ENCODE data around the gene ERBB4. TPM values are rescaled to one million over a fixed set of nuclear protein-coding genes. Genes with fewer than 3 reads are reported as not detected.

ERBB4 gene
- total RNA-seq, 4 donors from 2014 or later = 5.5 to 21.0 (median 18.3) TPM

- Histone ChIP-seq H3K4me3 (replicated peaks in 1 of 3) (no peak overlapping the region), H3K36me3 (no peaks in the 10 kb centered on the region), H3K4me1 (no peaks in the 10 kb centered on the region), H3K27me3 (no peaks in the 10 kb centered on the region), H3K9me3 (no peaks in the 10 kb centered on the region), H3K27ac (no peak overlapping the region)
- no peak for TF ChIP-seq CTCF (IDR thresholded peaks at IDR 0.05)
- no peak for TF ChIP-seq POLR2A (IDR thresholded peaks at IDR 0.05)
- 94 to 95% methylated on average over 2 of the region's 2 CpGs for WGBS, 2 donors
- intact Hi-C loops (cut with DNase I) = no loop called here
- no peak for DNase-seq
Measured at GRCh38 chr2:211617803-211618202, 920.8 kb downstream of the ERBB4 start.

- Histone ChIP-seq H3K27ac (no peak overlapping the region), H3K36me3 (no peaks in the 10 kb centered on the region), H3K27me3 (no peaks in the 10 kb centered on the region), H3K4me1 (no peaks in the 10 kb centered on the region), H3K9me3 (no peaks in the 10 kb centered on the region), H3K4me3 (replicated peaks in 1 of 3) (no peak overlapping the region)
- intact Hi-C loops (cut with DNase I) = no loop called here
- WGBS, 2 donors = 80 to 89% methylated on average over 2 of the region's 2 CpGs
- TF ChIP-seq POLR2A (IDR thresholded peaks at IDR 0.05) = no peak
- TF ChIP-seq CTCF (IDR thresholded peaks at IDR 0.05) = no peak
- DNase-seq = no peak
Measured at GRCh38 chr2:211611621-211612020, 927.0 kb downstream of the ERBB4 start.

DNA sequence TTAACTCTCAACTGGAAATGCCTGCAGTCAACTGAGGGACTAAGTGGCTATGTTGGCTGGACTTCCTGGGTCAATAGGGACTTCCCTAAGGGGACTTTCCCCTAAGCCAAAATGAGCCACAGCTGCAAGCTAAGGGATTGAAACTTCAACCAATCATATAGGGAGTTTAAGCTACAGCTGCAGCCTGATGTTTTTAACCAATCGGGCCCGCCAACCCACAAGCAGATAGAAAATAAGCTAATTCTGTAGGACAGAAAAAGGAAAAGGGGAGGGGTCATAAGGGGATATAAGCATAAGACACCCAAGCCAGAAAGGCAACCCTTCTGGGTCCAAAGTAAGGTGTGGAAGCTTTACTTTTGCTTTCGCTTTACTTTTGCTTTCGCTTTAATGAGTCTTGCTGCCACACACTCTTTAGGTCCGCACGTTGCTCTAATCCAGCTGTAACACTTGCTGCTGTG is 927.5 kb downstream of the ERBB4 start:
- TF ChIP-seq POLR2A (IDR thresholded peaks at IDR 0.05) (no peak), CTCF (IDR thresholded peaks at IDR 0.05) (no peak)
- 90 to 93% methylated on average over 6 of the region's 6 CpGs for WGBS, 2 donors
- Histone ChIP-seq H3K27ac (no peak overlapping the region), H3K27me3 (no peaks in the 10 kb centered on the region), H3K4me3 (replicated peaks in 1 of 3) (no peak overlapping the region), H3K4me1 (no peaks in the 10 kb centered on the region), H3K36me3 (no peaks in the 10 kb centered on the region), H3K9me3 (no peaks in the 10 kb centered on the region)
- intact Hi-C loops (cut with DNase I) = no loop called here
- no peak for DNase-seq

- TF ChIP-seq CTCF (IDR thresholded peaks at IDR 0.05) = no peak
- TF ChIP-seq POLR2A (IDR thresholded peaks at IDR 0.05) = no peak
- peak; percentile 3 to 48 for DNase-seq
Measured at GRCh38 chr2:211609127-211609526, 929.5 kb downstream of the ERBB4 start.

DNA sequence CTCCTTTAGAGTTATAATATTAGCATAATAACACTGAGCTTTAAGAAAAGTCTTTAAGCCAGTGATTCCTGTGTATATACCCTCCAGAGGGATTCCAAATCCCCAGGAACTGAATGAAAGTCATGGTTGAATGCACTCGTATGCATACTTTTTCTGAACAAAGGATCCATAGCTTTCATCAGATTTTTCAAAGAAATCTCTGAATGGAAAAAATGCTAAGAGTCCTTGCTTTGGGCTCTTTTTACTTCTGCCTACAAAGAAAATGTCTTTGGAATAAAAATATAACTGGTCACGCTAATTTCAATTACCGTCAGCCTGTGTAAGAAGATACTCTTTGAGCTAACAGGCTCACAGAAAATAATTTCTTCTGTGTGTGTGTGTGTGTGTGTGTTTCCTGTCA is 939.5 kb downstream of the ERBB4 start:
- WGBS, 2 donors = 74 to 90% methylated on average over 3 of the region's 3 CpGs

More at GRCh38 chr2:211609127-211609526, 929.5 kb downstream of the ERBB4 start:
- no peaks in the 10 kb centered on the region for H3K36me3 ChIP-seq
- no peak overlapping the region for H3K4me3 ChIP-seq (replicated peaks in 1 of 3)
- no peaks in the 10 kb centered on the region for H3K9me3 ChIP-seq
- H3K27ac ChIP-seq = no peak overlapping the region
- H3K4me1 ChIP-seq = no peaks in the 10 kb centered on the region
- intact Hi-C loops (cut with DNase I) = no loop called here
- H3K27me3 ChIP-seq = no peaks in the 10 kb centered on the region

More for the DNA sequence above, 939.5 kb downstream of the ERBB4 start:
- H3K4me3 ChIP-seq (replicated peaks in 1 of 3) = no peak overlapping the region
- H3K36me3 ChIP-seq = no peaks in the 10 kb centered on the region
- H3K27me3 ChIP-seq = no peaks in the 10 kb centered on the region
- no peaks in the 10 kb centered on the region for H3K4me1 ChIP-seq
- H3K9me3 ChIP-seq = no peaks in the 10 kb centered on the region
- no peak for DNase-seq
- no peak overlapping the region for H3K27ac ChIP-seq
- TF ChIP-seq CTCF (IDR thresholded peaks at IDR 0.05) (no peak), POLR2A (IDR thresholded peaks at IDR 0.05) (no peak)
- intact Hi-C loops (cut with DNase I) = no loop called here
